Urothelium cell line (cell line): ENCODE results near the gene SPTY2D1.

Experiments used
- DNase-seq: peaks from one replicate; pipeline ENCODE4 v3.0.0; 2011; ENCODE audit warnings: low spot score, mixed read lengths
- FAIRE-seq: peaks from 2 replicates; lab custom pipeline; 2011; peaks lifted over from hg19 to GRCh38; lab: Jason Lieb, UNC

The SPTY2D1 gene

GRCh38 chr11:18567081-18567480 is 67.1 kb downstream of the SPTY2D1 start:
- FAIRE-seq (no peak), DNase-seq (no peak)

GRCh38 chr11:18566406-18566805 is 67.7 kb downstream of the SPTY2D1 start:
- no peak for FAIRE-seq
- no peak for DNase-seq

GRCh38 chr11:18564149-18564548 is 70.0 kb downstream of the SPTY2D1 start:
- DNase-seq (no peak), FAIRE-seq (no peak)

- no peak for FAIRE-seq
- DNase-seq: no peak
These were observed 70.9 kb downstream of the SPTY2D1 start for GRCh38 chr11:18563090-18563730.
